ENCODE data around the gene RAB11FIP5.

Gene RAB11FIP5

GRCh38 chr2:73087311-73087710, 25.4 kb downstream of the RAB11FIP5 start:
- DNase-seq, result no peak

GRCh38 chr2:73085691-73086090, 27.1 kb downstream of the RAB11FIP5 start:
- DNase-seq, result peak; percentile 15

GRCh38 chr2:73084971-73085370, 27.8 kb downstream of the RAB11FIP5 start:
- DNase-seq, result no peak

- peak; percentile 48 for DNase-seq
Measured at GRCh38 chr2:73083886-73084800, 28.6 kb downstream of the RAB11FIP5 start.

GRCh38 chr2:73082523-73083410, 30.0 kb downstream of the RAB11FIP5 start:
- no peak for DNase-seq

- DNase-seq, result no peak
Measured at GRCh38 chr2:73081181-73081671, 31.5 kb downstream of the RAB11FIP5 start.

- no peak for DNase-seq
Measured at GRCh38 chr2:73080321-73081131, 32.2 kb downstream of the RAB11FIP5 start.

- no peak for DNase-seq
Measured at GRCh38 chr2:73079636-73080035, 33.1 kb downstream of the RAB11FIP5 start.

- no peak for DNase-seq
Measured at GRCh38 chr2:73078457-73079411, 34.0 kb downstream of the RAB11FIP5 start.

GRCh38 chr2:73077424-73077795, 35.3 kb downstream of the RAB11FIP5 start:
- no peak for DNase-seq

GRCh38 chr2:73076701-73077423, 35.9 kb downstream of the RAB11FIP5 start:
- DNase-seq, result no peak

GRCh38 chr2:73075477-73076373, 37.0 kb downstream of the RAB11FIP5 start:
- DNase-seq, result no peak

GRCh38 chr2:73074110-73075069, 38.4 kb downstream of the RAB11FIP5 start:
- DNase-seq, result no peak

- no peak for DNase-seq
Measured at GRCh38 chr2:73072416-73072815, 40.3 kb downstream of the RAB11FIP5 start.

- DNase-seq, result no peak
Measured at GRCh38 chr2:73072129-73072395, 40.7 kb downstream of the RAB11FIP5 start.

GRCh38 chr2:73071360-73072128, 41.2 kb downstream of the RAB11FIP5 start, which contains the start of gene SFXN5:
Gene SFXN5 (minus strand): TSS chr2:73071712. CDS start chr2:73071705, 7 bp downstream.
- peak; percentile 89 for DNase-seq

- no peak for DNase-seq
Measured at GRCh38 chr2:73070643-73071359, 41.9 kb downstream of the RAB11FIP5 start.
